GM23248 (cell line): ENCODE data around the gene TFB2M.

Experiments used
- EZH2 ChIP-seq: fragments of 200-600 bp; sonication (generic); IDR thresholded peaks from 2 replicates; pipeline ENCODE4 v1.6.1; 2018; ENCODE audit warnings: antibody characterized with exemption, mild to moderate bottlenecking; ENCODE audit not compliant: insufficient read depth, poor library complexity, severe bottlenecking
- EZH2phosphoT487 ChIP-seq: fragments of 200-600 bp; sonication (generic); IDR thresholded peaks from 2 replicates; pipeline ENCODE4 v1.6.1; 2018; ENCODE audit warnings: antibody characterized with exemption, moderate library complexity, mild to moderate bottlenecking, low read depth; ENCODE audit not compliant: insufficient read depth

DNA sequence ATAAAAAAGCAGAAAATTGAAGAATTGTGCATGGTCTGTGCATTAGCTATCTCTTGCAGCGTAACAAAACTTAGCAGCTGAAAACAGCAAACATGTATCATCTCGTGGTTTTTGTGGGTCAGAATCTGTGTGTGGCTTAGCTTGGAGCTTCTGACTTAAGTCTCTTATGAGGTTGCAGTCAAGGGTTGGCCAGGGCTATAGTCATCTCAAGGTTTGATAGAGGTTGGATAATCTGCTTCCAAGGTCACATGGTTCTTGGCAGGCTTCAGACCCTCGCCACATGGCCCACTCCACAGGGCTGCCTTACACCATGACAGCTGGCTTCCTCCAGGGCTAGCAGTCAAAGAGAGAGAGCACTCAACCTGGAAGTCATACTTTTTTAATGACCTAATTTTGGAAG lies 36.1 kb upstream of the TFB2M start:
- no peak for TF ChIP-seq EZH2phosphoT487
- no peak for TF ChIP-seq EZH2
